GM04504 (cell line): Measurements from ENCODE around the gene DNAAF9.

Experiments used
- DNase-seq: peaks from one replicate; pipeline ENCODE4 v3.0.0-alpha.2; 2012; ENCODE audit warnings: low read depth

Gene DNAAF9

DNA sequence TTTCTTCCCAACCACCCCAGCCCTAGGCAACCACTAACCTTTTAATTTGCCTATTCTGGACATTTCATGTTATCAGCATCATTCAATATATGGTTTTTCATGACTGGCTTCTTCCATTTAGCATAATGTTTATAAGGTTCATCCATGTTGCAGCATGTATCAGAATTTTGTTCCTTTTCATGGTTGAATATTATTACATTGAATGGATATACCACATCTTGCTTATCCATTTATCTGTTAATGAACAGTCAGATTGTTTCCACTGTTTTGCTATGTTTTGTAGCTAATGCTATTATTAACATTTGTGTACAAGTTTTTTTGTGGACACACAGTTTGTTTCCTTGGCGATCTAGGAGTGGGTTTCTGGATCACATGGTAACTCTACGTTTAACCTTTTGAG lies 3.0 kb upstream of the DNAAF9 start:
- no peak for DNase-seq

DNA sequence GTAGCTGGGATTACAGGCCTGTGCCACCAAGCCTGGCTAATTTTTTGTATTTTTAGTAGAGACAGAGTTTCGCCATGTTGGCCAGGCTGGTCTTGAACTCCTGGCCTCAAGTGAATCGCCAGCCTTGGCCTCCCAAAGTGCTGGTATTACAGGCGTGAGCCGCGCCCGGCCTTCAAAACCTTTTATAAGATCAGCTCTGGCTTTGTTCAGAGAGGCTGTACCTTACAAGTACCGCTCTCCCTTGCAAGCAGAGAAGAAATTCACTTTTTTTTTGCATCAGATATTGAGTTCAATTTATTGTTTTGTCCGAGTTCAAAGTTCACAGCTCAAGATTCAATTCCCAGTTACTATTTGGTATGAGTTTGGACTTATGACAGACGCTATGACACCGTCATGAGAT lies 1.9 kb upstream of the DNAAF9 start:
- no peak for DNase-seq

DNA sequence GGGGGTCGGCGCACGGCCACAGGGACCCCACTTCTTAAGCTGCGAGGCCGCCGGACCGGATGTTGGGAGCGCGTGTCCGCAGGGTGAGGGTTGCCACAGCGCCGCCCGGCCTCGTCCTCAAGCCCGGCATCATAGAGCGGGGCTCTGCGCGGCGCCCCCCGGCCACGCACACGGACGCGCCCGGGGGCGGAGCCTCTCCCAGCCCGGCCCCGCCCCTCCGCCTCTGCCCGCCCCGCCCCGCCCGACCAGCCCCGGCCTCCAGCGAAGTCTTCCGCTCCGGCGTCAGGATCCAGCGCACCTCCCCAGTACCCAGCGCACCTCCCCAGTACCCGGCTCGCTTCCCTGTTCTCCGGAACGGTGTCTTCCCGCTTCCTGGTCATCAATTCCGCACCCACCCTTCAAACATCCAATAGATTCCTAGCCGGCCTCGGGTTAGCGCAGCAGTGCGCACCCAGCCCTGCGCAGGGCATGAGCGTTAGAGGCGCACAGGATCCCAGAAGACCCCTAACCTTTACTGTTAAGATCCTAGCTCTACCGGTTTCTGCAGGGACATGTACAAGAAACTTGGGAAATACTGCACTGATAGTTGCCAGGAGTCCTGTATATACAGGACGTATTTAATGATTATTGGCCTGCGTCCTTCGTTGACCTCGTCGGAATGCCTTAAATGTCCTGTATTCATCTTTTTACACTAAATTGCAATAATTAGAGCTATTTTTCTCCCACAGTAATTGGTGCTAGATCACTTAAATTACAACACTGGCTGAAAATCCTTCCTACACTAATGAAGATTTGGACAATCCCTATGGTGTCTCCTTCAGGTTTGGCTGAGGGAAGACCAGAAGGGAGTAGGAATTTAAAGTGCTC lies 535 bp upstream of the DNAAF9 start:
- peak; percentile 49 for DNase-seq

DNA sequence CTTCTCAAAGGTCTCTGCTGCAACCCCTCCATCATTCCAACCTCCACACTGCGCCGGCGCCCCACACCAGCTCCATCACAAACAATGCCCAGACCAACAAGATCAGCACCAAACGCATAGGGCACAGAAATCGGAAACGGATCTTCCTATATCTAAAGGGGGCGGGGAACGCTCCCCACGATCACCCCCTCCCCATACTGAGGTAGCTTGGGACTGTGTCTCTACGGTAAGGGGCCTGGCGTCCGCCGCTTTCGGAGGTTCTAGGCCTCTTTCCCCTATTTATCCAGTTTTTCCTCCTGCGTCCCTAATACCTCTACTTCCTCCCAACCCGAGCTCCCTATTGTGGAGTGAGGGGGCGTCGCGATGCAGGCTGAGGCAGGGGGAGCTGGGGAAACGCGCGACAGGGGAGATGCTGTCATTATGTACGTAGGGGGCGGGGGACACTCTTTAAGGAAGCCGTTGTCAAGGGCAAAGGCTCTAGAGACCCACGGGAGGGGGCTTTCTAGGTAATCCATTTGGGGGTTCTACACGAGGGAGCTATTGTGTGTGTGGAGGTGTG lies 909 bp downstream of the DNAAF9 start:
- DNase-seq = no peak

DNA sequence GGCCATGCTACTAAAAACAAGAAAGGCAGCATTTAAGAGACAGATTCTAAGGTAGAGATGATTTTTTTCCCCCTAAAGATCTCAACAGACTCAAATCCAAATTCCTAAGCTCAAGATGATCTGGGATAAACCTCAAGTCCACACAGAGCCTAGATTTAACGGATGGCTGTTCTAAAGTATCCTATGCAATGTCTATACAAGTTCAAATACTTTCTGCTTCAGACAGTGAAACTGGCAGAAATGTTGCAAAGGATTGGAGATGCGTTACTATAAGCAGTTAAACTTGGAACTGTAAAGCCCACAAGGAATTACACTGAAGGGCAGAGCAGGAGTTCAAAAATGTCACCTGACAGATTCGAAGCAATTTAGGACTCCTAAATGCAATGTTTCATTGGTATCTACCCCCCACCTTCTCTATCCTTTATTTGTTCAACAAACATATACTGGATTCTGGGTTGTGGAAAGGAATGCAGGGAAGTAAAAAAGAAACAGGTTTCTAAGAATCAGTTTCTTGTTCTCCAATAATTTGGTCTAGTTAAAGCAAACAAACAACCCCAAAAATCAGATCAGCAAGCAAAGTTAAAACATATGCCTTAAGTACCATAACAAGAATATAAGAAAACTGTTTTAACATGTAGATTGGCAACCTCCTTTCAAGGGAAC lies 1.6 kb downstream of the DNAAF9 start:
- no peak for DNase-seq

DNA sequence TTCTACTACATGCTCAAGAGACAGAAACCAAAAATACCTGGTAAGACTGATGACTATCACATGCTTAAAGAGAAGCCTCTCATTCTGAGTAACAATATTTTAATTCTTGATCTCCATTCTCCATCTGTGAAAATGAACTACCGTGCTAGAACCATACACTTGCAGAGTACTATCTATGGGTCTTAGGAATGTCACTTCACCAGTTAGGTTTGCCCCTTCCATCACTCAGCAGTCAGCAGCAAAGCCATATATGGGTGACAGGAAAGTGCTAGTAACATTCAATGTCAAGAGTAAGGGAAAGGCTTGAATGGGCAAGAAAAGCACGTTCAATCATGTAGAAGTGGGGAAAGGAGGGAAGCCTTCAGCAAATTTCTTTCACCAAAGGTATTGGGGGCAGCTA lies 2.3 kb downstream of the DNAAF9 start:
- no peak for DNase-seq

DNA sequence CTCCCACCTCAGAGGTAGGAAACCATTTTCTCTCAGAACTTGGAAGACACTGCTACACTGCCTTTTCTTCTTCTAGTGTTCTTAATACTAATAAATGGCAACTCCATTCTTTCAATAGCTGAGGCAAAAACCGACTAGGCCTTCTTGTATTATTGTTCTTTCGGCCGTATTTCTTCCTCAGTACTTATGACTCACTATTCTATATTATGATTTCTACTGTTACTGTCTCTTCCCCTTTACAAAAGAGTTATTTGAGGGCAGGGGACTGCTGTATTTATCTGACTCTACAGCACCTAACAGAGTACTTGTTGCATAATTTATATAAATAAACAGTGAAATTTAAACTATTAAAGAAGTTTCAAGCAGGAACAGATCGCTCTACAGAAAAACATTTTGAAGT lies 3.1 kb downstream of the DNAAF9 start:
- no peak for DNase-seq

DNA sequence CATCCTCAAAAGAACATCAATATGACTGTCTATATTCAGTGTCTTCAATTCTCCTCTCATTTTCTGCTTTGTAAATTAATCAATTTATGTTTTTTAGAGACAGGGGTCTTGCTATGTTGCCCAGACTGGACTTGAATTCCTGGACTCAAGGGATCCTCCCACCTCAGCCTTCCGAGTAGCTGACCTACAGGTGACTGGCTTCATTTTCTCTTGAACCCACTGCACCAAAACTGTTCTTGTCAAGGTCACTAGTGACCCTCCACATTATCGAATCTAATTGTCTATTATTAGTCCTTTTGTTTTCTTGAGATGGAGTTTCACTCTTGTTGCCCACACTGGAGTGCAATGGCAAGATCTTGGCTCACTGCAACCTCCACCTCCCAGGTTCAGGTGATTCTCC lies 3.7 kb downstream of the DNAAF9 start:
- no peak for DNase-seq

DNA sequence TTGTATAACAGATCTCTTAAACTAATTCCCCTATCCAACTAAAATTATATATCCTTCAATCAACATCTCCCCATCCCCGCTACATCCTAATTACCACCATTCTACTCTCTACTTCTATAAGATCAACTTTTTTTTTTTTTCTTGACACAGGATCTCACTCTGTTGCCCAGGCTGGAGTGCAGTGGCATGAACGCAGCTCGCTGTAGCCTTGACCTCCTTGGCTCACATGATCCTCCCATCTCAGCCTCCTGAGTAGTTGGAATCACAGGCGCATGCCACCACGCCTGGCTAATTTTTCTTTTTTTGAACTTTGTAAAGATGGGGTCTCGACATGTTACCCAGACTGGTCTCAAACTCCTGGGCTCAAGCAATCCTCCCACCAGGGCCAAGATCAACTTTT lies 5.0 kb downstream of the DNAAF9 start:
- DNase-seq = no peak

DNA sequence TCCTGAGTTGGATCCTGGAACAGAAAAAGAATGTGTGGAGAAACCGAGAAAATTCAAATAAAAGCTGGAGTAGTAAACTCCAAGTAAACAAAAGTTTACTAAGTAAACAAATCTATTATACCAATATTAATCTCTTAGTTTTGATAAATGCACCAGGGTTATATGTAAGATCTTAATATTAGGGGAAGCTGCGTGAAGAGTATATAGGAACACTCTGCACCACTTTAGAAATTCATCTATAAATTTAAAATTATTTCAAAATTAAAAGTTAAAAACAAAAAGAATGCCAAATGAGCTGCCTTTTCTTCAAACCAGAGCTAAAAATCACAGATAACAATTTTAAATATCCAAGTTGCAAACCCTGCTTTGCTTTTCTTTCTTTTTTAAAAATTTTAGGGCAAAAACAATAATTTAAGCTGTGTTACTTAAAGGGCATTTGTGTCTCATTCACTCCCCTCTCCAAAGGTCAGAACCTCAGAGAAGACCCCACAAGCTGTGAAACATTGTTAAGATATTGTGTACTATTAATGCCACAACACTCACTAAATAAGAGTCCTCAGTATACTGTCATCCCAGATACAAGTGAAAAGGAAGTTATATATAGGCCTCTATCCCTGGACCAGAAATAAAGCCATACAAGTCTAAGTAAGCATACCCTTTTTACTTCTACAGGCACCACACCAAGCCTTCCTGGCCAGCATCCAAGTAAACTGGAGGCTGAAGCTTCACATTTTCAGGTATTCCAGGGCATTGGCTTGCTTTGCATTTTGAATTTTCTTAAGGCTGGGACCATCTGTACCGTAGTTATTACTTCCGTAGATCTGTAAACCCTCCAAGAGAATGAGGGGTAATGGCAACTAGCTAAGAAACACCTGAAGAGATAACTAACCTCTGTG lies 7.0 kb downstream of the DNAAF9 start:
- DNase-seq = no peak

DNA sequence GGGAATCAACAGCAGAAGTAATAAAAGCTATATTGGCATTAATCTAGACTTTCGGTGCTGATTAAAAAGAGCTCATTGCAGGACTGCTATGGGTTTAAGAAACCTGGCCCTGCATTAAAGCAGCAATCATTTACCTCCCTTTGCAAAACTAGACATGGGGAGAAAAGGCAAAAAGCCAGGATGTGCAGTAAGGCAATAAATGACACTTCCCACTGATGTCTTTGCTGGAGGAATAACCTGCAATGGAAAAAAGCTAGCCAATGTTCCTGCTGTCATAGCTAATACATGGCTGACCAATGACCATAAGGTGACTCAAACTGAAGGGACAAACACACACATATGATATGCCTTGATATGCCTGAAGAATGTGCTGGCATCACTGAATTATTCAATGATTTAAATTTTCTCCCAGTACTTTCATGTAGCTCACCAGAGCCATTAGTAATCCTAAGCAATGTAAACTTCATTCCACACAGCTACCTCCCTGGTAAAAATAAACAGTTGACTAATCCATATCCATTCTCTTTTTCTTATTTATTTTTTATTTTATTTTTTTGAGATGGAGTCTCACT lies 8.7 kb downstream of the DNAAF9 start:
- DNase-seq = no peak

DNA sequence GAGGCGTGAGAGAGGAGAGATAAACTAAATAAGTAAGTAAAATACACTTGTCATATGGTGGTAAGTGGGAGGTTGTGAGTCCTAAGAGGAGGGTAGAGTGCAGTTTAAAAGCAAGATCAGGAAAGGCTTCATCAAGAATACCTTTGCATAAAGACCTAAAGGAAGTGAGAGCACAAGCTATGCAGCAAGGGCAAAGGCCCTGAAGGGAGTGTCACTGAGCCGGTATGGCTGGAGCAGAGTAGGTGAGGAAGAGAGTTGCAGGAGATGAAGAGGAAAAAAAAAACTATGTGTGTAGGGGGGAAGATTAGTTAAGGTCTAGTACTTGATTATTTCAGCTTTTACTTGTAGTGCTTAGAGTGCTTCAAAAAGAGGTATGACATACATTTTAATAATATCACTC lies 11.0 kb downstream of the DNAAF9 start:
- no peak for DNase-seq

DNA sequence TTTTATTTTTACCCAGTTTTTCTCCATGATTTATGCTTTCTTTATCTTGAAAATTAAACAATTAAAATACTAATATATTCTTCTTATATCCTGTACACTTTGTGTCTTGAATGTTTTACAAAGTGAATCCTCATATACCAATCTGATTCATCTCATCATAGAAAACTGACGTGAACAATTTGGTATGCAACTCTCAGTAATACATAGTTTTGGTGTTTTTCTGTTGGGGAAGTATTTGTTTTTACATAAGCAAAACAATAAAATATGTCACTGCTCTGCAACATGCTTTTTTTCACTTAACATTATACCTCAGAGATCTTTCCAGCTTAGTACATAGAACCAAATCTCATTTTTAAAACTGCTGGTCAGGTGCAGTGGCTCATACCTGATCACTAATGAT lies 14.7 kb downstream of the DNAAF9 start:
- DNase-seq = no peak

DNA sequence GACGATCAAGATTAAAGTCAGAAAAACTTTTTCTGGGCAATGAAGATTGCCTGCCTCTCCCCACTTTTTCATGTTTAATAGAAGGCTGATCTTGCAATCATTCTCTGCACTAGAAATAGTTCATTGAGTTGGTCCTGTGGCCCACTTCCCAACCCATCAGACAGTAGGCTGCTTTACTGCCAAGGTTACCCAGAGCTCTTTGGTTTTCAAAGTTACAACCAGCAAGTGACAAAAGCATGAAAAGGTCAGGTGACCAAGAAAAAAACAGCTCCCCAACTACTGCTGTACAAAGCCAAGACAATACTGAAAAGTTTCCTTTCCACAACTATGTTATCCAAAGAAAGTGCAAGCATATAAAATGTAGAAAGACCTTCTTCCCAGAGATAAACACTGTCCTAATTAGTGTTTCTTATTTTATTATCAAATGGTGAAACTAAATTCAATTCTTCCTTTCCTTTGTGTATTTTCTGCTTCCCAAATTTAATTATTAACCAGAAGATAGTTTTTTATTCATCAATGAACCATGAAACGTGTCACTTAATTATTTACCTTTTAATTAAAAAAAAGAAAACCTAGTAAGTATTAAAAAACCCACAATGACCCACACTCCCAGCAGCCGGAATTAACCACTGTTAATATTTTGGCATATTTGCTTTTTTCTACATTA lies 16.6 kb downstream of the DNAAF9 start:
- DNase-seq = no peak

DNA sequence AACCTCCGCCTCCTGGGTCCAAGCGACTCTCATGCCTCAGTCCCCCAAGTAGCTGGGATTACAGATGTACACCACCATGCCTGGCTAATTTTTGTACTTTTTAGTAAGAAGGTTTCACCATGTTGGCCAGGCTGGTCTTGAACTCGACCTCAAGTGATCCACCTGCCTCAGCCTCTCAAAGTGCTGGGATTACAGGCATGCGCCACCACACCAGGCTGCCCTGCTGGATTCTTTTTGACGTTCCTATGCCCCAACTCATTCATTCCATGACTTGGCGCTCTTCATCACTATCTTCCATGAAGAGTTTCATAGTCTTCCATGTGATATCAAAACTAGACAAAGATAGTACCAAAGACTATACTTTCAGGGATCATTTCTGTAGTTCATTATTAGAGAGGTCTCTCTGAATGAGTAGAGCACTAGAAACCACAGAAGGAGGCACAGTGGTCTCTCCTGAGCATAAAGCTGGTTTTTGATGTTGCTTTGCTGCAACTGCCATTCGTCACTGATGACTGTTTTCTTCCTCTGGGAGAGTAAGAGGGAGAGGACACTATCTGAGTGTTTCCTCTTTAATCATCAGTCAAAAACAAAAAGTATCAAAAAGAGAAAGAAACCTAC lies 23.5 kb downstream of the DNAAF9 start:
- DNase-seq = no peak

DNA sequence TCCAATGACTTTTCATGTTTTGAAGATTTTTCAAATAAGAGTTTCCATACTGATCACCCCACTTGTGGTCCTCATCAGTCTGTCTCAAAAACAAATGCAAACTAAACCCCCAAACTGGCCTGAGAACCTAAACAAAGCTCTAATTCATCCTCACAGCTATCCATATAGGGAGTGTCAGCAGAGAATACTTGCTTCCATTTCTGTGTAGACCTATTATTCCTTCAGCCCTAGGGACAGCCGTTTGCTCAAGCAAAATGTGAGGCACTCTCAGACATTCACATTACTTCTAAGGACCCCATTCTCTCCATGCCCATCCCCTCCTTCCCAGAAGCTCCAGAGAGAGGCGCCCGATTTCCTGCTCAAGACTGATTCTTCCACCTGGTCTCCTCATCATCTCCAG lies 24.6 kb downstream of the DNAAF9 start:
- no peak for DNase-seq

DNA sequence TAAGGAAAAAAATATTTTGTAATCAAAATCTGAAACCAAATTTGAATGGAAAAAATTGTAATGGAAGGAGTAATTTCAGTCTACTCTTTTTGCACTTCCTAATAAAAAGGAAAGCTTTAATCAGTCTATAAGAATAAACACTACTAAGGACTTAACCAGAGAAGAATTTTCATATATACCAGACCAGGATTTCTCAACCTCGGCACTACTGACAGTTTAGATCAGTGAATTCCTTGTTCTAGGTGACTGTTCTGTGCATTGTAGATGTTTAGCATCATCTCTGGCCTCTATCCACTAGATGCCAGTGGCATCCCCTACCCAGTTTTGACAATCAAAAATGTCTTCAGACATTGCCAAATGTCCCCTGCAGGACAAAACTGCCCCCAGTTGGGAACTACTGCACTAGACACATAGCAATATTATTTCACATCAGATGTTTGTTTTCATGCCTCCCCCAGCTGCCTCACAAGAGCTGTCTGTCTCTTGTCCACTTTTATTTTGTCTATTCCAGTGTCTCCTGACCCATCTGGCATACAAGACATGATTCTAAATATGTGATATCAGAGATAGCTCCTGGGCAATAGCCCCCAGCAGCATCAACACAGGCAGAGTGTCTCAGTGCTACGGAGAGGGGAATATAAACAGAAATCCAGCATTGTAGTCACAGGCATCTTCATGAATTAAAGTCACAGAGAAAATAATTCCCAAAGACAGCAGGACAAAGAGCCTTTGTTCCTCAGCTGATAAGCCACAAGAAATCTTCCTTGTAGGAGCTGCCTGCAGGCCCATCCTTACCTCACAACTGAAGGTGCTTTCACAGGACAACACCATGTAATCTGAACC lies 27.0 kb downstream of the DNAAF9 start:
- no peak for DNase-seq

DNA sequence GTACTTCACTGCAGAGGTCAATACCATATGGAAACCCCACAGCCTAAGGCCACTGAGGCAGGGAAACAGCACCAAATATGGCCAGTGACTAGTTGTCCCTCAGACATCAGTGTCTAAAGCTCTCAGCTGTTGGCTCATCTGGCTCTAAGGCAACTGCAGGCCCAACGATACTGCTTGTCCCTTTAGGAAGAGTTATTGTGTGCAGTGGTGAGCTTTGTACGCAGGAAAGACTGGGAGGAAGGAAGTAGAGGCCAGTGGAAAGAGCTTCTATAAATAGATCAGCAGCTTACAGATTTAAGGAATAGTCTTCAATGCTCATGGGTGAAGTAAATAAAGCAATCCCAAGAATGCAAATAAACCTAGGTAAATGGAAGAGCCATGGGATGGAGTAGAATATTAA lies 29.3 kb downstream of the DNAAF9 start:
- DNase-seq = no peak

DNA sequence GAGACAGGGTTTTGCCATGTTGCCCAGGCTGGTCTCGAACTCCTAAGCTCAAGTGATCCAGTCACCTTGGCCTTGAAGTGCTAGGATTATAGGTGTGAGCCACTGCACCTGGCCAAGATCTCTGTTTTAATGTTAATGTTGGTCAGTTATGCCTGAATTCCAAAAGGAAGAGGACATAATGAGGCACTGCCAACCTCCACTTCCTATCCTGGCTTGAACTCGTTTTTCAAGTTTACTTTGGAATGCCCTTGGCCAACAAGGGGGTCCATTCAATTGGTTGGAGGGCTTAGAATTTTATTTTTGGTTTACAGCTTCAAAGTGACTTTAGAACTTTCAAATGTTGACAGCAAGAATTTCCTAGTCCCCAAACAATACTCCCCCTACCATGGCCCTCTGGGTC lies 29.8 kb downstream of the DNAAF9 start:
- DNase-seq = no peak

DNA sequence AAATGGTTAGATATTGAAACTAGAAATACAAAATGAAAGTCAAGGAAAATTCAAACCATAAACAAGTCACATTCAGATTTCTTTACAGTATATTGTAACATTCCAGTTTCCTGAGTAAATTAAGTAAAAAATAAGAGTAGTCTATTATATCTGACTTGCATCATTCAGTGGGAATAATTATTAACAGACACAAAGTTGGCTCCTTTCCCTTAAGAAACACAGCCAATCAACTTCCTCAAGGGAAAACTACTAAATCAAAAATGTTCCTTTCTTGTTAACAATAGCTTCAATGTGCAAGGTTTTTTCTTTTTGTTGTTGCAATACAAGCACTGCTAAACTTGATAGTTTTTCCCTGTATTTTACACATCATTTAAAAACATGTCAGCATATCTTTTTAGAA lies 33.2 kb downstream of the DNAAF9 start:
- peak; percentile 46 for DNase-seq
